ENCODE measurements around the gene EFCAB11.

DNA sequence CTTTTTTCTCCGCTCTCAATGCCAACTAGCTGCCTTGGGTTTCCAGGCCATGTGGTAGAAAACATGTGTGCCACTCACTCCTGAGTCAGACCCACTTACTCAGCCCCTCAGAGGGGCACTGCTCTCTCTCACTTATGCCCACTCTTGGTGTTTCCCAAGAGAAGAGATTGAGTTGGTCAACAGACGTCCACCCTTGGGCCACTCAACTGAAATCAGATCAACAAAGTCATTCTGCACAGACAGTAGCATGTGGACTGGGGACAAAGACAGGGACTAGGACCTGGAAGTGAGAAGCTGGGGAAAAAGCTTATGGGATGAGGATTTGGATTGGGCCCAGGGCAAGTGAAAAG lies 161.2 kb downstream of the EFCAB11 start:
- TF ChIP-seq, protein P1, sequence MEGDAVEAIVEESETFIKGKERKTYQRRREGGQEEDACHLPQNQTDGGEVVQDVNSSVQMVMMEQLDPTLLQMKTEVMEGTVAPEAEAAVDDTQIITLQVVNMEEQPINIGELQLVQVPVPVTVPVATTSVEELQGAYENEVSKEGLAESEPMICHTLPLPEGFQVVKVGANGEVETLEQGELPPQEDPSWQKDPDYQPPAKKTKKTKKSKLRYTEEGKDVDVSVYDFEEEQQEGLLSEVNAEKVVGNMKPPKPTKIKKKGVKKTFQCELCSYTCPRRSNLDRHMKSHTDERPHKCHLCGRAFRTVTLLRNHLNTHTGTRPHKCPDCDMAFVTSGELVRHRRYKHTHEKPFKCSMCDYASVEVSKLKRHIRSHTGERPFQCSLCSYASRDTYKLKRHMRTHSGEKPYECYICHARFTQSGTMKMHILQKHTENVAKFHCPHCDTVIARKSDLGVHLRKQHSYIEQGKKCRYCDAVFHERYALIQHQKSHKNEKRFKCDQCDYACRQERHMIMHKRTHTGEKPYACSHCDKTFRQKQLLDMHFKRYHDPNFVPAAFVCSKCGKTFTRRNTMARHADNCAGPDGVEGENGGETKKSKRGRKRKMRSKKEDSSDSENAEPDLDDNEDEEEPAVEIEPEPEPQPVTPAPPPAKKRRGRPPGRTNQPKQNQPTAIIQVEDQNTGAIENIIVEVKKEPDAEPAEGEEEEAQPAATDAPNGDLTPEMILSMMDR (IDR thresholded peaks at IDR 0.05; ENCODE audit: low read depth, low read length, poor library complexity, severe bottlenecking): no peak
- no peak for TF ChIP-seq EZH2phosphoT487 (IDR thresholded peaks at IDR 0.05; ENCODE audit: borderline replicate concordance, low read length)
